GM12878 (cell line): ENCODE measurements around the gene FGGY. TPM values are rescaled to one million over a fixed set of nuclear protein-coding genes. Genes with fewer than 3 reads are reported as not detected.

Experiments used
- ATAC-seq: fragments of 200-7000 bp; cut with Tn5 transposase; 3 replicates; pipeline ENCODE4 v1.9.1; 2020; ENCODE audit warnings: mild to moderate bottlenecking, moderate library complexity
- BruUV-seq: library from RNA; stranded (reverse); fragments of 400-500 nt; replicated peaks from 2 replicates; lab custom pipeline; 2021; lab: Mats Ljungman, UMichigan
- CTCF ChIA-PET: fragments of 300-600 bp; sonication (Branson Sonifier 250); formaldehyde crosslinking; extraction: SDS; loops from one replicate; lab custom pipeline; 2021; ENCODE audit warnings: inconsistent platforms; lab: Yijun Ruan, JAX
- POLR2A ChIA-PET: fragments of 350-600 bp; formaldehyde crosslinking; extraction: SDS; loops from one replicate; lab custom pipeline; 2021; ENCODE audit warnings: inconsistent platforms; lab: Charles Lee
- RAD21 ChIA-PET: fragments of 300-600 bp; sonication (Branson Sonifier 250); formaldehyde crosslinking; loops from one replicate; lab custom pipeline; 2023; ENCODE audit warnings: antibody characterized with exemption; ENCODE audit not compliant: unreplicated experiment; lab: Charles Lee
- SMC1A ChIA-PET: fragments of 300-600 bp; sonication (Branson Sonifier 250); formaldehyde crosslinking; loops from one replicate; lab custom pipeline; 2023; ENCODE audit not compliant: unreplicated experiment, uncharacterized antibody; lab: Charles Lee
- DNase-seq: peaks from one replicate; pipeline ENCODE4 v3.0.0-alpha.2; 2011; ENCODE audit warnings: low read depth, low spot score
- FAIRE-seq: peaks from 3 replicates; lab custom pipeline; 2011; peaks lifted over from hg19 to GRCh38; lab: Jason Lieb, UNC
- H2AFZ ChIP-seq: 2 replicates; pipeline ENCODE4 v1.6.0; 2011; ENCODE audit warnings: low read depth, low read length, control low read depth; ENCODE audit not compliant: control insufficient read depth
- H3K27ac ChIP-seq: 2 replicates; pipeline ENCODE4 v1.5.1; 2011; ENCODE audit warnings: control low read depth; ENCODE audit not compliant: control insufficient read depth, insufficient read depth
- H3K27me3 ChIP-seq, 2 experiments: replicated peaks in 1 of 2; 2 replicates each; pipeline versions ENCODE4 v1.6.0 to v1.6.1; 2011; ENCODE audit warnings: low read length in 1 of 2; ENCODE audit not compliant: control insufficient read depth in 2 of 2, insufficient read depth in 2 of 2
- H3K36me3 ChIP-seq, 2 experiments: 2 replicates each; pipeline ENCODE4 v1.5.1; 2011; ENCODE audit warnings: low read length in 1 of 2; ENCODE audit not compliant: control insufficient read depth in 2 of 2, insufficient read depth in 2 of 2
- H3K4me1 ChIP-seq: 2 replicates; pipeline ENCODE4 v1.6.1; 2011; ENCODE audit warnings: mild to moderate bottlenecking, low read length, moderate library complexity, mixed read lengths; ENCODE audit not compliant: control insufficient read depth, insufficient read depth
- H3K4me2 ChIP-seq: 2 replicates; pipeline ENCODE4 v1.6.0; 2011; ENCODE audit warnings: control low read depth; ENCODE audit not compliant: control insufficient read depth, insufficient read depth
- H3K4me3 ChIP-seq: fragments of 200-600 bp; sonication (generic); 2 replicates; pipeline ENCODE4 v1.5.1; 2016
- H3K79me2 ChIP-seq: 2 replicates; pipeline ENCODE4 v1.6.0; 2011; ENCODE audit warnings: low read length; ENCODE audit not compliant: control insufficient read depth, insufficient read depth
- H3K9ac ChIP-seq: 2 replicates; pipeline ENCODE4 v1.8.0; 2011; ENCODE audit warnings: low read length, control low read depth, mixed read lengths; ENCODE audit not compliant: control insufficient read depth, insufficient read depth
- H3K9me3 ChIP-seq: replicated peaks from 3 replicates; pipeline ENCODE4 v1.5.1; 2011; ENCODE audit warnings: mild to moderate bottlenecking, low read length; ENCODE audit not compliant: control insufficient read depth, insufficient read depth
- H4K20me1 ChIP-seq: 2 replicates; pipeline ENCODE4 v1.6.0; 2011; ENCODE audit not compliant: control insufficient read depth, insufficient read depth
- BACH1 ChIP-seq: fragments of 450-650 bp; IDR thresholded peaks from 2 replicates; pipeline ENCODE4 v1.6.1; 2017; ENCODE audit warnings: mild to moderate bottlenecking, borderline replicate concordance
- CBX3 ChIP-seq: fragments of 200-600 bp; sonication (generic); IDR thresholded peaks from 2 replicates; pipeline ENCODE4 v1.6.1; 2016; ENCODE audit warnings: low read depth, borderline replicate concordance
- CEBPB ChIP-seq, 2 experiments: fragments of 150-350 bp in 1 of 2; IDR thresholded peaks; 2 replicates each; pipeline ENCODE4 v1.6.1; 2012 to 2014; ENCODE audit warnings: low read depth in 2 of 2, low read length in 2 of 2, borderline replicate concordance in 1 of 2, inconsistent platforms in 1 of 2
- CHD2 ChIP-seq: IDR thresholded peaks from 2 replicates; pipeline ENCODE4 v1.6.1; 2011; ENCODE audit warnings: low read depth, low read length, improper control_type of control experiment, borderline replicate concordance
- FOS ChIP-seq: IDR thresholded peaks from 3 replicates; pipeline ENCODE4 v1.6.1; 2011; ENCODE audit warnings: borderline replicate concordance; ENCODE audit not compliant: insufficient read length; ENCODE audit errors: extremely low read depth
- KDM1A ChIP-seq: fragments of 200-600 bp; sonication (generic); IDR thresholded peaks from 2 replicates; pipeline ENCODE4 v1.6.1; 2016; ENCODE audit warnings: borderline replicate concordance
- KLF5 ChIP-seq: fragments of 450-650 bp; IDR thresholded peaks from 2 replicates; pipeline ENCODE4 v1.6.1; 2014; ENCODE audit warnings: mild to moderate bottlenecking; ENCODE audit not compliant: partially characterized antibody
- LARP7 ChIP-seq: fragments of 450-650 bp; IDR thresholded peaks from 2 replicates; pipeline ENCODE4 v1.6.1; 2017; ENCODE audit warnings: mild to moderate bottlenecking
- NFYB ChIP-seq: IDR thresholded peaks from 2 replicates; pipeline ENCODE4 v1.6.1; 2011; ENCODE audit warnings: low read depth, mild to moderate bottlenecking, low read length, improper control_type of control experiment, moderate library complexity; ENCODE audit not compliant: insufficient read depth
- NR2C2 ChIP-seq: IDR thresholded peaks from 2 replicates; pipeline ENCODE4 v1.6.1; 2011; ENCODE audit warnings: borderline replicate concordance, low read depth; ENCODE audit not compliant: control insufficient read depth, insufficient read length
- NR2F1 ChIP-seq: fragments of 450-650 bp; conservative IDR thresholded peaks from 2 replicates; pipeline ENCODE4 v1.6.1; 2017; ENCODE audit warnings: mild to moderate bottlenecking
- PAX8 ChIP-seq: fragments of 450-650 bp; IDR thresholded peaks from 2 replicates; pipeline ENCODE4 v1.6.1; 2017; ENCODE audit warnings: mild to moderate bottlenecking, moderate library complexity
- POLR2AphosphoS2 ChIP-seq: IDR thresholded peaks from 2 replicates; pipeline ENCODE4 v1.6.1; 2011; ENCODE audit warnings: low read depth, mild to moderate bottlenecking, low read length, improper control_type of control experiment, moderate library complexity
- RELA ChIP-seq: fragments of 450-650 bp; IDR thresholded peaks from 2 replicates; pipeline ENCODE4 v1.8.0; 2014; ENCODE audit warnings: borderline replicate concordance; ENCODE audit not compliant: partially characterized antibody
- SRF ChIP-seq, 2 experiments: IDR thresholded peaks; 2 replicates each; pipeline ENCODE4 v1.6.1; 2011; ENCODE audit warnings: low read depth in 2 of 2, low read length in 2 of 2, mild to moderate bottlenecking in 1 of 2, moderate library complexity in 1 of 2
- ZNF207 ChIP-seq: fragments of 450-650 bp; IDR thresholded peaks from 2 replicates; pipeline ENCODE4 v1.6.1; 2014; ENCODE audit warnings: antibody characterized with exemption, mild to moderate bottlenecking, borderline replicate concordance
- ZSCAN29 ChIP-seq: fragments of 450-650 bp; IDR thresholded peaks from 2 replicates; pipeline ENCODE4 v1.6.1; 2017; ENCODE audit warnings: mild to moderate bottlenecking, moderate library complexity
- in situ Hi-C: fragments of 300-500 bp; cut with MboI; formaldehyde crosslinking; loops from 9 replicates; pipeline ENCODE4 v1.14.3; 2018; ENCODE audit warnings: mixed read lengths
- intact Hi-C: fragments of 100-400 bp; cut with micrococcal nuclease; formaldehyde crosslinking; loops from one replicate; pipeline ENCODE4 v1.14.2; 2022; ENCODE audit not compliant: unreplicated experiment
- polyA plus RNA-seq, 11 experiments: library from polyadenylated mRNA; depleted of rRNA in 4 of 11; unstranded in 6 of 11; stranded (reverse) in 5 of 11; fragments of >200 nt; fragmentation: Nextera tagmentation in 4 of 11; fragmentation: Illumina TruSeq in 1 of 11; extraction: Ambion mirVana in 4 of 11; extraction: Trizol in 1 of 11; gene quantifications; 1 replicate in 1 of 11; 2 replicates in 10 of 11; pipeline versions ENCODE4 v1.2.1 to v1.2.3, GENCODE V29; 2011 to 2016; ENCODE audit warnings: inconsistent platforms in 2 of 11, missing spikeins in 2 of 11, low read depth in 1 of 11
- total RNA-seq, 4 experiments: library from RNA; depleted of rRNA in 3 of 4; stranded (reverse); fragments of >200 nt in 3 of 4; fragmentation: Illumina TruSeq in 1 of 4; extraction: Trizol in 1 of 4; gene quantifications; 2 replicates each; pipeline versions ENCODE4 v1.2.1 to v1.2.3, GENCODE V29; 2013 to 2021
- TF ChIP-seq, protein P1 (sequence below): fragments of 450-650 bp; IDR thresholded peaks from 2 replicates; pipeline ENCODE4 v1.6.1; 2016; ENCODE audit warnings: mild to moderate bottlenecking
- TF ChIP-seq, protein P2 (sequence below): IDR thresholded peaks from 2 replicates; pipeline ENCODE4 v1.6.1; 2012; ENCODE audit warnings: low read depth, low read length, improper control_type of control experiment
- TF ChIP-seq, protein P3 (sequence below): fragments of 450-650 bp; IDR thresholded peaks from 2 replicates; pipeline ENCODE4 v1.6.1; 2017; ENCODE audit warnings: borderline replicate concordance

Gene FGGY
- total and polyA plus RNA-seq, 10 of the 15 experiments (the other 5 are each of a cell fraction or from before 2014, with no cell fraction given) = 6.2 to 11.9 (median 7.5) TPM

DNA sequence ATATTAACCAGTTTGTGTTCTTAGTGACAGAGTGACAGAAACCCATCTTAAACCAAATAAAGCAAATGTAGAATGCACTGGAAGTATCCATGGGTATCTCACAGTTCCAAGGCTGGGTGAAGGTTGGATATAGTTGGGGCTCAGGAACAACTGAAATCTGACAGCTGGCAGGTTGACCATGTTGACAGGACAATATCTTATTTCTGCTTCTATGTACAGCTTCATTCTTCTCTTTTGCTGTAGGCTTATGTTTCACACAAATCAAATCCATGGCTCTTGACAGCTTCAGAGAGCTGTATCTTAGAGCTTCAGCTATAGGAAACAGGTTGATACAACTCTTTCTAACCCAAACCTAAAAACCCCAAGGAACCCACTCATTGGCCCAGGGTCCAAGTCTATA lies 34.3 kb upstream of the FGGY start:
- Histone ChIP-seq H4K20me1 (no peaks in the 10 kb centered on the region), H3K9me3 (no peaks in the 10 kb centered on the region; the same call in 2 of the 3 replicates), H3K36me3 (no peaks in the 10 kb centered on the region), H3K4me2 (no peak overlapping the region), H3K9ac (no peak overlapping the region), H3K79me2 (no peaks in the 10 kb centered on the region), H3K27me3 (no peaks in the 10 kb centered on the region), H3K4me3 (no peak overlapping the region), H3K27ac (no peak overlapping the region), H3K4me1 (peaks cover 16% of the 10 kb centered on the region), H2AFZ (no peak overlapping the region)
- no TSS peak for BruUV-seq
- in situ Hi-C loops (no loop called here), intact Hi-C loops (no loop called here)
- no peak for ATAC-seq
- RAD21 ChIA-PET = no interaction called here
- SMC1A ChIA-PET = interaction anchor here (0.6 to 2.0 kb wide), 2 partner anchors 10 to 33 kb away, joined by 3 to 5 read pairs; no protein-coding TSS in a partner anchor
- FAIRE-seq = no peak
- POLR2A ChIA-PET = interaction anchor here (0.6 to 1.0 kb wide), 2 partner anchors 9 to 12 kb away, joined by 3 to 7 read pairs; no protein-coding TSS in a partner anchor
- TF ChIP-seq POLR2AphosphoS2 (no peak), LARP7 (no peak), CHD2 (no peak), NR2C2 (no peak), CBX3 (no peak), ZSCAN29 (no peak), PAX8 (no peak), CEBPB (IDR thresholded peaks at IDR 0.05; ENCODE audit: borderline replicate concordance in 1 of 2, low read depth in 2 of 2, low read length in 2 of 2) (no peak), ZNF207 (no peak), KLF5 (no peak), NR2F1 (no peak), NFYB (no peak), FOS (no peak), BACH1 (no peak), SRF (IDR thresholded peaks at IDR 0.05; ENCODE audit: low read depth in 2 of 2, low read length in 2 of 2) (no peak), RELA (no peak), KDM1A (no peak)
- TF ChIP-seq, protein P1, sequence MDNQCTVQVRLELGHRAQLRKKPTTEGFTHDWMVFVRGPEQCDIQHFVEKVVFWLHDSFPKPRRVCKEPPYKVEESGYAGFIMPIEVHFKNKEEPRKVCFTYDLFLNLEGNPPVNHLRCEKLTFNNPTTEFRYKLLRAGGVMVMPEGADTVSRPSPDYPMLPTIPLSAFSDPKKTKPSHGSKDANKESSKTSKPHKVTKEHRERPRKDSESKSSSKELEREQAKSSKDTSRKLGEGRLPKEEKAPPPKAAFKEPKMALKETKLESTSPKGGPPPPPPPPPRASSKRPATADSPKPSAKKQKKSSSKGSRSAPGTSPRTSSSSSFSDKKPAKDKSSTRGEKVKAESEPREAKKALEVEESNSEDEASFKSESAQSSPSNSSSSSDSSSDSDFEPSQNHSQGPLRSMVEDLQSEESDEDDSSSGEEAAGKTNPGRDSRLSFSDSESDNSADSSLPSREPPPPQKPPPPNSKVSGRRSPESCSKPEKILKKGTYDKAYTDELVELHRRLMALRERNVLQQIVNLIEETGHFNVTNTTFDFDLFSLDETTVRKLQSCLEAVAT = no peak
- TF ChIP-seq, protein P2, sequence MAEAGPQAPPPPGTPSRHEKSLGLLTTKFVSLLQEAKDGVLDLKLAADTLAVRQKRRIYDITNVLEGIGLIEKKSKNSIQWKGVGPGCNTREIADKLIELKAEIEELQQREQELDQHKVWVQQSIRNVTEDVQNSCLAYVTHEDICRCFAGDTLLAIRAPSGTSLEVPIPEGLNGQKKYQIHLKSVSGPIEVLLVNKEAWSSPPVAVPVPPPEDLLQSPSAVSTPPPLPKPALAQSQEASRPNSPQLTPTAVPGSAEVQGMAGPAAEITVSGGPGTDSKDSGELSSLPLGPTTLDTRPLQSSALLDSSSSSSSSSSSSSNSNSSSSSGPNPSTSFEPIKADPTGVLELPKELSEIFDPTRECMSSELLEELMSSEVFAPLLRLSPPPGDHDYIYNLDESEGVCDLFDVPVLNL = no peak
- TF ChIP-seq, protein P3, sequence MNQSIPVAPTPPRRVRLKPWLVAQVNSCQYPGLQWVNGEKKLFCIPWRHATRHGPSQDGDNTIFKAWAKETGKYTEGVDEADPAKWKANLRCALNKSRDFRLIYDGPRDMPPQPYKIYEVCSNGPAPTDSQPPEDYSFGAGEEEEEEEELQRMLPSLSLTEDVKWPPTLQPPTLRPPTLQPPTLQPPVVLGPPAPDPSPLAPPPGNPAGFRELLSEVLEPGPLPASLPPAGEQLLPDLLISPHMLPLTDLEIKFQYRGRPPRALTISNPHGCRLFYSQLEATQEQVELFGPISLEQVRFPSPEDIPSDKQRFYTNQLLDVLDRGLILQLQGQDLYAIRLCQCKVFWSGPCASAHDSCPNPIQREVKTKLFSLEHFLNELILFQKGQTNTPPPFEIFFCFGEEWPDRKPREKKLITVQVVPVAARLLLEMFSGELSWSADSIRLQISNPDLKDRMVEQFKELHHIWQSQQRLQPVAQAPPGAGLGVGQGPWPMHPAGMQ = no peak
- DNase-seq = no peak
- CTCF ChIA-PET = no interaction called here
